ENCODE data around the gene MCF2L. TPM values are rescaled to one million over a fixed set of nuclear protein-coding genes. Genes with fewer than 3 reads are reported as not detected.

MCF2L gene
- total and polyA plus RNA-seq, 8 donors = 16.0 to 83.6 (median 23.6) TPM

- Histone ChIP-seq H3K36me3 (no peaks in the 10 kb centered on the region), H3K4me3 (no peak overlapping the region), H3K27me3 (no peaks in the 10 kb centered on the region), H3K27ac (no peak overlapping the region), H3K9me3 (no peaks in the 10 kb centered on the region), H3K4me1 (no peaks in the 10 kb centered on the region)
- FAIRE-seq (no peak), DNase-seq (peak in 1 of 6 donors; percentile 54), ATAC-seq (peak in 1 of 4 donors; percentile 30)
- 82 to 86% methylated on average over 25 of the region's 25 CpGs for WGBS, 2 donors
- intact Hi-C loops (cut with DNase I) = no loop called here
- TF ChIP-seq CTCF (IDR thresholded peaks at IDR 0.05) = no peak
Measured at GRCh38 chr13:112978561-112979405, 9.8 kb downstream of the MCF2L start.

GRCh38 chr13:112979406-112979902 lies 10.4 kb downstream of the MCF2L start:
- peak in 1 of 6 donors; percentile 59 for DNase-seq
- H3K27ac ChIP-seq = no peak overlapping the region

GRCh38 chr13:112980434-112980833 lies 11.4 kb downstream of the MCF2L start:
- no peaks in the 10 kb centered on the region for H3K27me3 ChIP-seq
- peak in 1 of 6 donors; percentile 52 for DNase-seq
- H3K36me3 ChIP-seq = no peaks in the 10 kb centered on the region
- TF ChIP-seq CTCF (IDR thresholded peaks at IDR 0.05) = no peak
- ATAC-seq = peak in 1 of 4 donors; percentile 36
- H3K4me1 ChIP-seq = peaks cover 0 to 3% (median 0%) of the 10 kb centered on the region in 3 donors
- H3K27ac ChIP-seq = no peak overlapping the region
- intact Hi-C loops (cut with DNase I) = no loop called here
- no peaks in the 10 kb centered on the region for H3K9me3 ChIP-seq
- WGBS, 2 donors = 76 to 78% methylated on average over 14 to 18 of the region's 18 CpGs
- FAIRE-seq = no peak
- H3K4me3 ChIP-seq = no peak overlapping the region

More at GRCh38 chr13:112979406-112979902, 10.4 kb downstream of the MCF2L start:
- no peak for ATAC-seq
- intact Hi-C loops (cut with DNase I) = no loop called here
- Histone ChIP-seq H3K4me3 (no peak overlapping the region), H3K9me3 (no peaks in the 10 kb centered on the region), H3K4me1 (peaks cover 0 to under 1% (median 0%) of the 10 kb centered on the region in 3 donors), H3K36me3 (no peaks in the 10 kb centered on the region), H3K27me3 (no peaks in the 10 kb centered on the region)
- no peak for TF ChIP-seq CTCF (IDR thresholded peaks at IDR 0.05)
- FAIRE-seq = no peak
- 89 to 92% methylated on average over 24 of the region's 24 CpGs for WGBS, 2 donors

- peak in 1 of 6 donors; percentile 76 for DNase-seq
- TF ChIP-seq CTCF (IDR thresholded peaks at IDR 0.05) = no peak
- Histone ChIP-seq H3K27me3 (no peaks in the 10 kb centered on the region), H3K27ac (no peak overlapping the region), H3K9me3 (no peaks in the 10 kb centered on the region), H3K4me1 (peaks cover 0 to 3% (median 0%) of the 10 kb centered on the region in 3 donors), H3K36me3 (no peaks in the 10 kb centered on the region), H3K4me3 (no peak overlapping the region)
- WGBS, 2 donors = 86 to 90% methylated on average over 18 to 20 of the region's 20 CpGs
- no peak for ATAC-seq
- intact Hi-C loops (cut with DNase I) = no loop called here
- no peak for FAIRE-seq
Measured at GRCh38 chr13:112981451-112981850, 12.4 kb downstream of the MCF2L start.
